Glomerular visceral epithelial cell (primary cell): ENCODE measurements around the gene ARL15.

Experiments used
- DNase-seq: peaks from one replicate; pipeline ENCODE4 v3.0.0-alpha.2; 2016; ENCODE audit errors: extremely low spot score

The ARL15 gene

DNA sequence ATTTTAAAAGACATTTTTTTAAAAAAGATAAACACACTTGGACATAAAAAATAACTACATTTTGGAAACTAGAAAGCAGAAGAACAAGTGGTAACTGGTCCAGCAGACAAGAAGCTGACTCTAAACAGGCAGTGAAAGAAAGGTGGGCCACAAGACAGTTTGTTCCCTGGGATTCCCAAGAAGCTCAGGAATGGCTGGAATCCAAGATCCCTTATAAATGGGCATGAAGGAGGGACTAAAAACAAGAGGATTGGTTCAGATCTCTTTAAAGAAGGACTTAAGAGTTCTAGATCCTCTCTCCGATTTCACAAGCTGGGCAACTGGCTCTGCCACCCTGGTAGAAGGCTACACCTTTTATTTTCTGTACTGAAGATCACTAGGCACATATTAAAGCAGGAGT lies 102.8 kb downstream of the ARL15 start:
- DNase-seq, result no peak

- no peak for DNase-seq
These were observed 103.7 kb downstream of the ARL15 start for GRCh38 chr5:54206580-54207229.

DNA sequence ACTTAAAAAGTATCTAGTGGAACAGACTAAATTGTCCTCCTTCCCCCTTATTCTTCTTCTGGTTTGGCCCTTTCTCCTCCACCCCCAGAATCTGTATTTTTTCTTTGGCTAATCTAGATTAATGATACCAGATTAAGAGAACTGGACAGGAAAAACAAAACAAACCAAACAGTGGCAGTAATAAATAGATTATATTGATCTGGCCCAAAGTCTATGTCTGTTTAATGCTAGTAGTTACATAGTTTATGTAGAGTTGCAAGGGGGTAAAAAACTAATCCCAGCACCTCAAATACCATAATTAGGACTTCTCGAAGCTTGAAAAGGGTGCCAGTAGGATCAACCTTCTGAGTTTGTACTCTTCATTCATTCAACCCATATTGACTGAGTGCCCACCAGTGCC lies 104.5 kb downstream of the ARL15 start:
- DNase-seq, result no peak

- no peak for DNase-seq
These were observed 104.9 kb downstream of the ARL15 start for GRCh38 chr5:54205453-54205852.

- DNase-seq, result no peak
These were observed 113.4 kb downstream of the ARL15 start for GRCh38 chr5:54197018-54197417.

DNA sequence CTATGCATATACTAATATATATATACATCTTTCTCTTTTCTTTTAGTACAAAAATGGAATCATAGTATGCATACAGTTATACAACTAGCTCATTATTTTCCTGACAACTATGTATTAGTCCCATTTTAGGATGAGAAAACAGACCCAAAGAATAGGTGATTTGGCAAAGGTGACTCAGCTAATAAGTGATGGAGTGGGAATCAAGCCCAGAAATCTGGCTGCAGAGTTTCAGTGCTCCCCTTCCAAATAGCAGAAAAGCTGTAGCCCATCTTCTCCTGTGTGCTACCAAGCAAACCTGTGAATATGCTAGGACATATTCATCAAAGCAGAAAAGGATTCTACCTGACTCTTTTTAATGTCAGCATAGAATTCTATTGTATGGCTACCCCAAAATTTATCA lies 114.7 kb downstream of the ARL15 start:
- DNase-seq, result no peak

GRCh38 chr5:54194318-54194717 lies 116.1 kb downstream of the ARL15 start:
- no peak for DNase-seq

DNA sequence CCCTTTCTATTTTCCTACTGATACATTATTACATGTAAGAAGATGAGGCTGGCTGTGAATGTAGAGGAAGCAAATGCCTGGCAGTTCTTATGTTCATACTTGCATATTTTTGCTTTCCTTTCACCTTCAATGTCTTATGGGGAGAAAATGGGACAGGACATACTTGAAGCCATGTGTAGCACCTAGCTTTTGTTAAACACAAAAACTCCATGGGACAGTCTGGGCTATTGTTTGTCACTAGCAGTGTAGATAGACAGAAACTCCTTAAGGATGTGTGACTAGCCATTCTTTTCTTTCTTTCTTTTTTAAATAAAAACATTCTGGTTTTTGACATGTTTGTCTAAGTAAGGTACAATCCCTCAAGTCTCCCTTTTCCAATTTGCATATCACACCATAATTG lies 122.7 kb downstream of the ARL15 start:
- no peak for DNase-seq

DNA sequence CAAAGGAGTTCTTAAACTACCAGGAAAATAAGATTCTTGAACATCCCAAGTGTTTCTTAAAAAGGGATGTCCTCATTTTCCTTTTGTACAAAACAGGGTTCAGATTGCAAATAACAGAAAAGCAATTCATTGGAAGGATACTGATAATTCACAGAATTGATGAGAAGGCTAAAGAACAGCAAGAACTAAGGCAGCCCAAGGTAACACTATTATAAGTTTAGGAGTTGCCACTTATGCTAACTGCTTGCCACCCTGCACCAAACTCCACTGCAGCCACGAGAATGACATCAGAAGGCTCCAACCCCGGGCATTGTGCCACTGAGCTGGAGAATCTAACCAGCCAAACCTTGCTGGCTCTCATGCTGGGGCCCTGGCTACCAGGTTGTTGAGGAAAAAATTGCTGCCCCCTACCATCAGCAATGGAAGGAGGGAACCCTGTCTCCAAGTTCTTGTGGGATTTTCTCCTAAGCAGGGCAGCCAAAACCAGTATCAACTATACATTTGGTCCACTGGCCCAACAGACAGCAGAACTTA lies 123.4 kb downstream of the ARL15 start:
- no peak for DNase-seq

DNA sequence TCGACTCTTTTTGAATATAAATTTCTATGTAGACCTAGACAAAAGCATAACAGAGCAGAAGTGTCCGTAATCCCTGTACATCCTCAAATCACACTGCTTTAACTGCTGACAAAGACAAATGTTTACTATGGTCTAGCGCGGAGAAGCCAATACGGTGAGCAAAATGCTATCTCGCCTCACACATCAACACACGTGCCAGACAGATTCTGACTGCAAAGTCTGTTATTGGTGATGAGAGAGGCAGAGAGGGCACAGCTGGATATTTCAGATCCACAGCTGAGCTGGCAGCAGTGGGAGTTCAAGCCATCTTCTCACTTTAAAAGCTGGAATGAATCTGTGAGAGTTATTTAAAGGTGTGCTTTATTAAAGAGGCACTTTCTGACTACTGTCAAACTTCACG lies 124.3 kb downstream of the ARL15 start:
- no peak for DNase-seq

- DNase-seq, result no peak
These were observed 125.6 kb downstream of the ARL15 start for GRCh38 chr5:54184806-54185205.

DNA sequence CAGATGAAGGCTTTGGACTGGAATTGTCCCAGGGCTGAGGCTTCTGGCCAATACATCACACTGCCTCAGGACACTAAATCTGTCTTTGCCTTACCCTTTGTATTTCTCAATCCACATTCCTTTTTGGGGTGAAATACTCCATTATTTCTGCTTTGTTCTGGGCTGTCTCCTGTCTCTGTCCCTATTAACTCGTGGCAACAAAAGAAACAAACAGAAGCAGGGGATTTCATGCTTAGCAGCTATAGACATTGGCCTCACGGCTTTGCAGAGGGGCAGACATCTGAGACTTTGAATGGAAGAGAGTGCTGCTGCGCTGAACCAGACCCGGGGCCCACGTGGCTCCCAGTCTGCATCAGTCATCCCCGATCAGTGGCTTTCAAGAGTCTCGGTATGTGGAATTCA lies 129.7 kb downstream of the ARL15 start:
- DNase-seq, result no peak

DNA sequence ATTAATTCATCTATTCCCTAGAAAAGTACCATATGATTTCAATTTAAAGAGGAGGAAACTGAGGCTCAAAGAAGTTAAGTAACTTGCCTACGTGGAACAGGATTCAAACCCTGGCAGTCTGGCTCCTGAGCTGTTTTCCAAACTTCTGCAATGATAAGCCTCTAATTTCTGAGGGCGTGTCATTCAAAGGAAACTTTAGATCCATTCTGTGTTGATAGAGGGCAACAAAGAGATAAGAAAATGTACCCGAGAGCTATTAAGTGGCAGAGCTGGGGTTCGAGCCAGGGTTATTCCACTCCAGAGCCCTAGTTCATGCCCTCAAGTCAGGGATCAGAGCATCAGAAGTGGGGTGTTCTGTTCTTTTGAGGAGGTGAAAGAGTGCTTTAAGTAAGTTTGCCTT lies 131.4 kb downstream of the ARL15 start:
- DNase-seq, result no peak

GRCh38 chr5:54178207-54178606 lies 132.2 kb downstream of the ARL15 start:
- DNase-seq, result no peak

GRCh38 chr5:54177058-54177457 lies 133.3 kb downstream of the ARL15 start:
- no peak for DNase-seq

DNA sequence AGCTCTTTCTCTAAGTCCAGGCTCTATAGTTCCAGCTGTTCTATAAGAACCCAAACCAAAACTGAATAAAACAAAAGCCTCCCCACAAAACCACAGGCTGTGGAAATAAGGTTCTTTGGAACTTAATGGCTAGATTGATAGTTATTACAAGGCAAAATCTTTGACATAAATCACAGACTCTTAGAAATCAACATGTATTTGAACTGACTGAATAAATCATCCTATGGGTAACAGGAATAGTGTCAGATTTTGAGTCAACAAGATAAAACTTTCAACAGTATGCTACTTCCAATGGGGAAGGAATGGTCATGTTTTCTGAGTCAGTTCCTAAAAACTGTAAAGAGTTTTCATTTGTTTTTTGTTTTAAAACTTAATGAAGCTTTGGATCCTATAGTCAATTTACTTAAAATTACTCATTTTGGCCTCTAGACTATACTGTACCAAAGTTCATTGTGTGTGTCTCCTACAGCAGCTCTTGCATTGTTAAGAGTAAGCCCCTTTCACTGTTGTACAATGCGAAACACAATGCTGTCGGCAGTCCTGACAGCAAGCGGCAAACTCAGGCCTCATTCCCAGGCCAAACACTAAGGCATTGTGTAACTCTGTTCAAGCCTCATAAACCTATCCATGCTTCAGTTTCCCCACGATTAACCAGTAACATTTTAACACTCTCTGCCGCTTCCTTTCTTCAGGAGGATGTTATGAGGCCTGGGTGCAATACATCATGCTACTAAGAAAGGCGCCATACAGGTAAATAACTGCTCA lies 134.1 kb downstream of the ARL15 start:
- no peak for DNase-seq

GRCh38 chr5:54173251-54173650 lies 137.1 kb downstream of the ARL15 start:
- no peak for DNase-seq

DNA sequence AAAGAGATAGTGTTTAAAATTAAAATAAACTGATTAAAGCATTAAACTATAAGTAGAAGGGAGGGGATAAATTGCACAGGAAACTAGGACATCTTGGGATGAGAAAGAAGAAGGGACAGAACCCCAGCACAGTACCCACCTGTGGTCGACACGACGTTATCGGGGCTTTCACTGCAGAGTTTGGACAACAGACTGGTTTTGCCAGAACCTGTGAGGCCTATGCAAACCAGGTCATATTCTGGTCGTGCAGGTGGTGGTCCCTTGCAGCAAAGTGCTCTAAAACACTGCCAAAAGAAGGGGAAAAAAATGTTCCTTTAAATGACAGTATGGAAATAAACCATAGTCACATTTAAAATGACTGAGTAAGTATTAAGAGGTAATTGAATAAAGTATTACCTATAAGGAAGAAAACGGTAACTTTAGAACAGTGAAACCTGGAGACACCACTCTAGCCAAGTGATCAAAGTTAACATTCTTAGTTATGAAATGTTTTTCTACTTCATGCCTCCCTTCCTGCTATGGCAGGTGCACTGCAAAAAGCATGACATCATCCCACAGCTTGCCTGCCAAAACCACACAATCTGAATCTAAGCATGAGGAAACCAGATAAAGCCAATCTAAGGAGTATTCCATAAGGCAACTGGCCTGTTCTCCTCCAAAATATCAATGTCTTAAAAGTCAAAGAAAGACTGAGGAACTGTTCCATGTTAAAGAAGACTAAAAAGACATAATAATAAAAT lies 138.6 kb downstream of the ARL15 start:
- peak; percentile 64 for DNase-seq

GRCh38 chr5:54165687-54166086 lies 144.7 kb downstream of the ARL15 start:
- DNase-seq, result no peak

GRCh38 chr5:54162184-54162583 lies 148.2 kb downstream of the ARL15 start:
- DNase-seq, result no peak

GRCh38 chr5:54160329-54160728 lies 150.0 kb downstream of the ARL15 start:
- DNase-seq, result no peak

DNA sequence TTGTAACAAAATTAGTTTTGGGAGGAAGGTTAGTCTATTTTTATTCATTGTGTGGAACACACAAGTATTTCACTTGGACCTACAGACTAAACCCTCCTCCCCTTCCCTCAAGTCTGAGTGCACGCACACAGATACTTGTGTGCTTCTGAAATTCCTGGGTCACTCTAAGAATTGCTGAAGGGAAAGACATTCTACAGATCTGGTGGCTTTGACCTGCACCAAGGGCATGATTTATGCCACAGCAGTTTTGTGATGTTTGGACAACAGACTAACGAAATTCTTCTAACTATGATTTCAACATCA lies 150.5 kb downstream of the ARL15 start:
- DNase-seq, result no peak
